GM12872 (cell line): ENCODE results near the gene CCL17.

Experiments
- CTCF ChIP-seq: IDR thresholded peaks from 3 replicates; pipeline ENCODE4 v1.5.1; 2011; ENCODE audit warnings: low read depth, mild to moderate bottlenecking, low read length, moderate library complexity; ENCODE audit not compliant: insufficient read depth

The CCL17 gene

GRCh38 chr16:57372372-57373116, 32.0 kb upstream of the CCL17 start, which contains the start of gene CX3CL1:
CX3CL1 (plus strand) TSS chr16:57372490; CDS start chr16:57372569, 79 bp downstream.
- TF ChIP-seq CTCF = no peak

GRCh38 chr16:57373117-57373947, 31.2 kb upstream of the CCL17 start:
- no peak for TF ChIP-seq CTCF

GRCh38 chr16:57374067-57374534, 30.5 kb upstream of the CCL17 start:
- TF ChIP-seq CTCF = no peak

GRCh38 chr16:57376313-57376818, 28.2 kb upstream of the CCL17 start:
- TF ChIP-seq CTCF = no peak

- TF ChIP-seq CTCF = peak; percentile 29; the same call in 1 of the 3 replicates
Measured at GRCh38 chr16:57377080-57377841, 27.3 kb upstream of the CCL17 start.

GRCh38 chr16:57379579-57379978, 25.0 kb upstream of the CCL17 start:
- no peak for TF ChIP-seq CTCF
